ENCODE measurements around the gene BRICD5. TPM values are rescaled to one million over a fixed set of nuclear protein-coding genes. Genes with fewer than 3 reads are reported as not detected.
A peak's percentile ranks its signal among the peaks of the same experiment; 100 is the strongest.

BRICD5 gene
- total RNA-seq, 2 experiments from 2014 or later = 6.6 to 6.9 TPM

- intact Hi-C loops (cut with micrococcal nuclease) = no loop called here
- no peak for DNase-seq
- H3K27me3 Mint-ChIP-seq = peaks cover 23% of the 10 kb centered on the region
- peak within 1 kb of the TSS; percentile 55 for H3K4me3 Mint-ChIP-seq
- H3K36me3 Mint-ChIP-seq (ENCODE audit: low read depth) = no peaks in the 10 kb centered on the region
- peak; percentile 50 for ATAC-seq
- POLR2A ChIA-PET = interaction anchor here (1.0 to 3.6 kb wide), 4 partner anchors 8 to 41 kb away, joined by 3 to 18 read pairs (median 12); partner anchors contain the start of gene TRAF7
- H3K4me1 Mint-ChIP-seq (ENCODE audit: low read depth) = peaks cover 3% of the 10 kb centered on the region
- H3K9me3 Mint-ChIP-seq = no peaks in the 10 kb centered on the region
- CTCF ChIA-PET = interaction anchor here (0.6 to 3.9 kb wide), 3 partner anchors 55 to 225 kb away, joined by 3 to 24 read pairs (median 4); partner anchors contain the start of gene ECI1
- no peak within 1 kb of the TSS for H3K27ac Mint-ChIP-seq
- TF ChIP-seq, protein P1, sequence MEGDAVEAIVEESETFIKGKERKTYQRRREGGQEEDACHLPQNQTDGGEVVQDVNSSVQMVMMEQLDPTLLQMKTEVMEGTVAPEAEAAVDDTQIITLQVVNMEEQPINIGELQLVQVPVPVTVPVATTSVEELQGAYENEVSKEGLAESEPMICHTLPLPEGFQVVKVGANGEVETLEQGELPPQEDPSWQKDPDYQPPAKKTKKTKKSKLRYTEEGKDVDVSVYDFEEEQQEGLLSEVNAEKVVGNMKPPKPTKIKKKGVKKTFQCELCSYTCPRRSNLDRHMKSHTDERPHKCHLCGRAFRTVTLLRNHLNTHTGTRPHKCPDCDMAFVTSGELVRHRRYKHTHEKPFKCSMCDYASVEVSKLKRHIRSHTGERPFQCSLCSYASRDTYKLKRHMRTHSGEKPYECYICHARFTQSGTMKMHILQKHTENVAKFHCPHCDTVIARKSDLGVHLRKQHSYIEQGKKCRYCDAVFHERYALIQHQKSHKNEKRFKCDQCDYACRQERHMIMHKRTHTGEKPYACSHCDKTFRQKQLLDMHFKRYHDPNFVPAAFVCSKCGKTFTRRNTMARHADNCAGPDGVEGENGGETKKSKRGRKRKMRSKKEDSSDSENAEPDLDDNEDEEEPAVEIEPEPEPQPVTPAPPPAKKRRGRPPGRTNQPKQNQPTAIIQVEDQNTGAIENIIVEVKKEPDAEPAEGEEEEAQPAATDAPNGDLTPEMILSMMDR (IDR thresholded peaks at IDR 0.05) = no peak
These were observed 14.3 kb downstream of the BRICD5 start, which contains the start of gene CASKIN1 for GRCh38 chr16:2196162-2196980. Gene CASKIN1, minus strand, starts transcription at chr16:2196605. Its CDS starts 173 bp downstream, at chr16:2196432.

- TF ChIP-seq, protein P1 (IDR thresholded peaks at IDR 0.05) = no peak
- Mint-ChIP-seq H3K36me3 (ENCODE audit: low read depth) (no peaks in the 10 kb centered on the region), H3K9me3 (no peaks in the 10 kb centered on the region), H3K27me3 (peaks cover 23% of the 10 kb centered on the region), H3K4me3 (peak overlapping the region; percentile 55), H3K27ac (no peak overlapping the region), H3K4me1 (ENCODE audit: low read depth) (peaks cover 3% of the 10 kb centered on the region)
- POLR2A ChIA-PET = interaction anchor here (0.9 to 2.8 kb wide), 6 partner anchors 8 to 56 kb away, joined by 3 to 18 read pairs (median 5); partner anchors contain the start of genes ECI1 and TRAF7
- DNase-seq (no peak), ATAC-seq (peak; percentile 25)
- CTCF ChIA-PET = interaction anchor here (1.1 to 3.9 kb wide), 18 partner anchors 8 to 395 kb away, joined by 3 to 24 read pairs (median 5); partner anchors contain the start of genes CCNF and ECI1
- intact Hi-C loops (cut with micrococcal nuclease) = no loop called here
These were observed 15.1 kb downstream of the BRICD5 start for GRCh38 chr16:2195322-2196161.

- H3K4me3 Mint-ChIP-seq = peak overlapping the region; percentile 55
- ChIA-PET CTCF (interaction anchor here (0.9 to 3.9 kb wide), 22 partner anchors 9 to 395 kb away, joined by 3 to 24 read pairs (median 4); partner anchors contain the start of genes CCNF and ECI1), POLR2A (interaction anchor here (0.8 to 2.8 kb wide), 7 partner anchors 9 to 63 kb away, joined by 3 to 18 read pairs (median 4); partner anchors contain the start of genes ECI1 and TRAF7)
- no peaks in the 10 kb centered on the region for H3K36me3 Mint-ChIP-seq (ENCODE audit: low read depth)
- no peak overlapping the region for H3K27ac Mint-ChIP-seq
- no peaks in the 10 kb centered on the region for H3K9me3 Mint-ChIP-seq
- H3K27me3 Mint-ChIP-seq = peaks cover 23% of the 10 kb centered on the region
- H3K4me1 Mint-ChIP-seq (ENCODE audit: low read depth) = peaks cover 3% of the 10 kb centered on the region
- intact Hi-C loops (cut with micrococcal nuclease) = no loop called here
- ATAC-seq (peak; percentile 77), DNase-seq (peak; percentile 75)
- TF ChIP-seq, protein P1 (IDR thresholded peaks at IDR 0.05) = peak; percentile 63
These were observed 15.8 kb downstream of the BRICD5 start for GRCh38 chr16:2194852-2195321.

- intact Hi-C loops (cut with micrococcal nuclease) = no loop called here
- Mint-ChIP-seq H3K27ac (no peak overlapping the region), H3K4me1 (ENCODE audit: low read depth) (peaks cover 3% of the 10 kb centered on the region), H3K36me3 (ENCODE audit: low read depth) (no peaks in the 10 kb centered on the region), H3K9me3 (no peaks in the 10 kb centered on the region), H3K4me3 (no peak overlapping the region), H3K27me3 (peaks cover 23% of the 10 kb centered on the region)
- ChIA-PET POLR2A (interaction anchor here (0.8 to 2.8 kb wide), 8 partner anchors 10 to 63 kb away, joined by 3 to 18 read pairs (median 4); partner anchors contain the start of genes ECI1 and TRAF7), CTCF (interaction anchor here (0.9 to 3.9 kb wide), 22 partner anchors 8 to 396 kb away, joined by 3 to 24 read pairs (median 4); partner anchors contain the start of genes CCNF and ECI1)
- DNase-seq (peak; percentile 68), ATAC-seq (no peak)
- TF ChIP-seq, protein P1 (IDR thresholded peaks at IDR 0.05) = no peak
These were observed 16.4 kb downstream of the BRICD5 start for GRCh38 chr16:2194166-2194834.
